H9 (cell line): ENCODE results near the gene RUNX1. TPM values are rescaled to one million over a fixed set of nuclear protein-coding genes. Genes with fewer than 3 reads are reported as not detected.

Source experiments
- DNase-seq: peaks from one replicate; pipeline ENCODE4 v3.0.0-alpha.2; 2017
- H2AFZ ChIP-seq: one replicate; pipeline ENCODE4 v1.6.1; 2013; ENCODE audit warnings: mild to moderate bottlenecking, low read length, control low read depth, moderate library complexity
- H2AK5ac ChIP-seq: 2 replicates; pipeline ENCODE4 v1.6.1; 2013; ENCODE audit warnings: low read length, control low read depth, mixed read lengths; ENCODE audit not compliant: insufficient read length
- H2BK120ac ChIP-seq: one replicate; pipeline ENCODE4 v1.6.1; 2013; ENCODE audit warnings: low read depth, mild to moderate bottlenecking, low read length, control low read depth, inconsistent platforms; ENCODE audit not compliant: poor library complexity, severe bottlenecking
- H2BK12ac ChIP-seq: 2 replicates; pipeline ENCODE4 v1.6.1; 2013; ENCODE audit warnings: low read length, control low read depth, mixed read lengths, low read depth; ENCODE audit not compliant: insufficient read length
- H2BK15ac ChIP-seq: 2 replicates; pipeline ENCODE4 v1.6.1; 2013; ENCODE audit warnings: low read depth, low read length, control low read depth
- H2BK20ac ChIP-seq: one replicate; pipeline ENCODE4 v1.6.1; 2013; ENCODE audit warnings: low read depth, mild to moderate bottlenecking, low read length, control low read depth, inconsistent platforms; ENCODE audit not compliant: poor library complexity, severe bottlenecking
- H2BK5ac ChIP-seq: 2 replicates; pipeline ENCODE4 v1.6.1; 2013; ENCODE audit warnings: low read length, control low read depth, mixed read lengths; ENCODE audit not compliant: insufficient read length
- H3K14ac ChIP-seq: 2 replicates; pipeline ENCODE4 v1.6.1; 2013; ENCODE audit warnings: low read length, control low read depth; ENCODE audit not compliant: insufficient read depth
- H3K18ac ChIP-seq: 2 replicates; pipeline ENCODE4 v1.6.1; 2013; ENCODE audit warnings: low read depth, mild to moderate bottlenecking, mixed read lengths, low read length, control low read depth; ENCODE audit not compliant: insufficient read length
- H3K23ac ChIP-seq: 2 replicates; pipeline ENCODE4 v1.6.1; 2013; ENCODE audit warnings: low read length, control low read depth, mixed read lengths, low read depth; ENCODE audit not compliant: insufficient read length
- H3K23me2 ChIP-seq: 2 replicates; pipeline ENCODE4 v1.6.1; 2013; ENCODE audit warnings: low read depth, mild to moderate bottlenecking, mixed read lengths, low read length, control low read depth; ENCODE audit not compliant: insufficient read length, poor library complexity, severe bottlenecking
- H3K27ac ChIP-seq: 2 replicates; pipeline ENCODE4 v1.5.1; 2013; ENCODE audit warnings: low read length, control low read depth, mixed read lengths, low read depth; ENCODE audit not compliant: insufficient read length
- H3K27me3 ChIP-seq: 2 replicates; pipeline ENCODE4 v1.6.1; 2013; ENCODE audit warnings: low read length, control low read depth, inconsistent platforms; ENCODE audit not compliant: insufficient read depth
- H3K4ac ChIP-seq: 2 replicates; pipeline ENCODE4 v1.6.1; 2013; ENCODE audit warnings: low read depth, mild to moderate bottlenecking, control low read depth, inconsistent platforms, low read length, moderate library complexity
- H3K4me1 ChIP-seq: 2 replicates; pipeline ENCODE4 v1.6.1; 2013; ENCODE audit warnings: low read length, control low read depth, inconsistent platforms; ENCODE audit not compliant: insufficient read depth
- H3K4me2 ChIP-seq: 2 replicates; pipeline ENCODE4 v1.6.1; 2013; ENCODE audit warnings: low read length, control low read depth, mixed read lengths; ENCODE audit not compliant: insufficient read length, insufficient read depth
- H3K56ac ChIP-seq: 2 replicates; pipeline ENCODE4 v1.6.1; 2013; ENCODE audit warnings: low read depth, mild to moderate bottlenecking, mixed read lengths, low read length, control low read depth; ENCODE audit not compliant: insufficient read length
- H3K79me1 ChIP-seq: 2 replicates; pipeline ENCODE4 v1.6.1; 2013; ENCODE audit warnings: low read depth, mild to moderate bottlenecking, moderate library complexity, low read length, control low read depth, inconsistent platforms; ENCODE audit not compliant: insufficient read depth, poor library complexity, severe bottlenecking
- H3K79me2 ChIP-seq: 2 replicates; pipeline ENCODE4 v1.6.1; 2013; ENCODE audit warnings: low read length, control low read depth, inconsistent platforms; ENCODE audit not compliant: insufficient read depth
- H3K9ac ChIP-seq: 2 replicates; pipeline ENCODE4 v1.6.1; 2013; ENCODE audit warnings: low read length, control low read depth, mixed read lengths; ENCODE audit not compliant: insufficient read length; ENCODE audit errors: extremely low read depth
- H3K9me3 ChIP-seq: one replicate; pipeline ENCODE4 v1.6.1; 2013; ENCODE audit warnings: low read depth, low read length, inconsistent platforms; ENCODE audit not compliant: control insufficient read depth
- H3T11ph ChIP-seq: one replicate; pipeline ENCODE4 v1.6.1; 2013; ENCODE audit warnings: mild to moderate bottlenecking, low read length, control low read depth, inconsistent platforms
- H4K20me1 ChIP-seq: one replicate; pipeline ENCODE4 v1.6.1; 2013; ENCODE audit not compliant: control insufficient read depth, insufficient read length, insufficient read depth
- H4K5ac ChIP-seq: 2 replicates; pipeline ENCODE4 v1.6.1; 2013; ENCODE audit warnings: low read depth, mild to moderate bottlenecking, mixed read lengths, low read length, control low read depth; ENCODE audit not compliant: insufficient read length
- H4K8ac ChIP-seq: replicated peaks from 2 replicates; pipeline ENCODE4 v1.6.1; 2013; ENCODE audit warnings: low read length, control low read depth, mixed read lengths, low read depth; ENCODE audit not compliant: insufficient read length
- H4K91ac ChIP-seq: 2 replicates; pipeline ENCODE4 v1.6.1; 2013; ENCODE audit warnings: low read depth, mild to moderate bottlenecking, moderate library complexity, mixed read lengths, low read length, control low read depth; ENCODE audit not compliant: insufficient read length
- H3K27ac Mint-ChIP-seq, 3 experiments: 2 replicates in 2 of 3; 3 replicates in 1 of 3; pipeline ENCODE4 v1.8.0; 2020 to 2021; ENCODE audit warnings: mixed read lengths in 3 of 3, mild to moderate bottlenecking in 1 of 3, moderate library complexity in 1 of 3
- H3K27me3 Mint-ChIP-seq: 2 replicates; pipeline ENCODE4 v1.8.0; 2021; ENCODE audit warnings: low read depth, mild to moderate bottlenecking, moderate library complexity, mixed read lengths
- H3K36me3 Mint-ChIP-seq, 3 experiments: 2 replicates in 2 of 3; 3 replicates in 1 of 3; pipeline ENCODE4 v1.8.0; 2020 to 2021; ENCODE audit warnings: low read depth in 3 of 3, mixed read lengths in 3 of 3; ENCODE audit not compliant: insufficient read depth in 1 of 3
- H3K4me1 Mint-ChIP-seq, 2 experiments: 2 replicates each; pipeline ENCODE4 v1.8.0; 2020; ENCODE audit warnings: mixed read lengths in 2 of 2
- H3K4me3 Mint-ChIP-seq, 2 experiments: 2 replicates in 1 of 2; 3 replicates in 1 of 2; pipeline ENCODE4 v1.8.0; 2020 to 2021; ENCODE audit warnings: mild to moderate bottlenecking in 2 of 2, mixed read lengths in 2 of 2, moderate library complexity in 1 of 2
- H3K9me3 Mint-ChIP-seq, 2 experiments: 2 replicates in 1 of 2; 3 replicates in 1 of 2; pipeline ENCODE4 v1.8.0; 2020; ENCODE audit warnings: mild to moderate bottlenecking in 2 of 2, mixed read lengths in 2 of 2, moderate library complexity in 1 of 2
- WGBS: extraction: QIAGEN DNeasy Blood & Tissue Kit; methylation state at CpG from one replicate; pipeline ENCODE4 v1.1.7; 2013; ENCODE audit warnings: missing lambda C conversion rate, low lambda C conversion rate, mixed read lengths; ENCODE audit not compliant: insufficient read length; ENCODE audit errors: extremely low coverage; 5-methylcytosine and 5-hydroxymethylcytosine counted together
- total RNA-seq: library from RNA; stranded (reverse); gene quantifications from 2 replicates; pipeline ENCODE4 v1.2.1, GENCODE V29; 2021
- TF ChIP-seq, protein P1 (sequence below): fragments of 200-600 bp; sonication (generic); conservative IDR thresholded peaks from 3 replicates; pipeline ENCODE4 v1.8.0; 2021; ENCODE audit warnings: antibody characterized with exemption, mild to moderate bottlenecking

The RUNX1 gene
- total RNA-seq, 1 experiment from 2014 or later = 0.72 TPM

DNA sequence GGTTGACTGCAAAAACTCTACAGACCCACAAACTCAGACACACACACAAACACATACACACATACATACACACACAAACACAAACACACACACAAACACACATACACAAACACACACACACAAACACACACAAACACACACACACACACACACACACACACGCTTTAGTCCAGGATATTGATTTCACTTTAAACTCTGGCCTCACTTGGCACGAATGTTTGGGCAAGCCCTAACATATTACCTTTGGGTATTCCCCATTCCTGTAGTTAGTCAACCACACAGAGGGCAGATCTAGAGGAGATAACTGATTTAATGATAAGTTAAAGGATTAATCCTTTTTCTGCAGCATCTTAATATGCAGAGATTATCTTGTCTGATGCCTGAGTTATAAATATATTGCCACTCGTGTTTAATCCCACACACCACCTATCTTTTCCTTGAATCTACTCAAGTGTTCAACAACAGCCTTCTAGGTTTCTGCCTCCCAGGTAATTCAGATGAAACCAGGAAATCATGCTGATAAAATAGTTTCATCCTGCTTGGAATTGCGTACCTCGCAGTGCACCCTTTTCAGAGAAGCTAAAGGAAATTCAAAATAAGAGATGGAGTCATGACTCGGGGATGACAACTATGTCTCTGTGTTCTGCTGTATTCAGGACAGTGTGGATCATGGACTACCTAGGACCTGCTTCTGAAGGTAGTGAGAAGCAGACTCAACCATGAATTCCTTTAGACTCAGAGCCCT is 14.5 kb upstream of the RUNX1 start:
- Mint-ChIP-seq H3K27me3 (no peaks in the 10 kb centered on the region), H3K9me3 (no peaks in the 10 kb centered on the region; a peak in 1 of 5 replicates), H3K27ac (no peak overlapping the region), H3K36me3 (no peaks in the 10 kb centered on the region), H3K4me3 (no peak overlapping the region), H3K4me1 (peaks cover 3 to 7% of the 10 kb centered on the region in 2 experiments)
- Histone ChIP-seq H2AK5ac (no peak overlapping the region), H2BK12ac (no peak overlapping the region), H3K14ac (no peak overlapping the region), H3T11ph (no peak overlapping the region), H3K56ac (no peak overlapping the region), H4K91ac (no peak overlapping the region), H2AFZ (no peak overlapping the region), H2BK5ac (no peak overlapping the region), H3K23ac (no peak overlapping the region), H4K20me1 (no peaks in the 10 kb centered on the region), H3K4ac (no peak overlapping the region), H3K79me1 (no peaks in the 10 kb centered on the region), H2BK20ac (no peak overlapping the region), H3K4me1 (no peaks in the 10 kb centered on the region), H4K8ac (no peak overlapping the region), H3K9me3 (no peaks in the 10 kb centered on the region), H3K23me2 (no peaks in the 10 kb centered on the region), H3K18ac (no peak overlapping the region), H2BK15ac (no peak overlapping the region), H3K9ac (no peak overlapping the region), H3K79me2 (no peaks in the 10 kb centered on the region), H3K27me3 (no peaks in the 10 kb centered on the region; the same call in 1 of the 2 replicates), H2BK120ac (no peak overlapping the region), H3K27ac (no peak overlapping the region), H4K5ac (no peak overlapping the region), H3K4me2 (no peak overlapping the region)
- TF ChIP-seq, protein P1, sequence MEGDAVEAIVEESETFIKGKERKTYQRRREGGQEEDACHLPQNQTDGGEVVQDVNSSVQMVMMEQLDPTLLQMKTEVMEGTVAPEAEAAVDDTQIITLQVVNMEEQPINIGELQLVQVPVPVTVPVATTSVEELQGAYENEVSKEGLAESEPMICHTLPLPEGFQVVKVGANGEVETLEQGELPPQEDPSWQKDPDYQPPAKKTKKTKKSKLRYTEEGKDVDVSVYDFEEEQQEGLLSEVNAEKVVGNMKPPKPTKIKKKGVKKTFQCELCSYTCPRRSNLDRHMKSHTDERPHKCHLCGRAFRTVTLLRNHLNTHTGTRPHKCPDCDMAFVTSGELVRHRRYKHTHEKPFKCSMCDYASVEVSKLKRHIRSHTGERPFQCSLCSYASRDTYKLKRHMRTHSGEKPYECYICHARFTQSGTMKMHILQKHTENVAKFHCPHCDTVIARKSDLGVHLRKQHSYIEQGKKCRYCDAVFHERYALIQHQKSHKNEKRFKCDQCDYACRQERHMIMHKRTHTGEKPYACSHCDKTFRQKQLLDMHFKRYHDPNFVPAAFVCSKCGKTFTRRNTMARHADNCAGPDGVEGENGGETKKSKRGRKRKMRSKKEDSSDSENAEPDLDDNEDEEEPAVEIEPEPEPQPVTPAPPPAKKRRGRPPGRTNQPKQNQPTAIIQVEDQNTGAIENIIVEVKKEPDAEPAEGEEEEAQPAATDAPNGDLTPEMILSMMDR = no peak
- WGBS = no CpG with 5 or more reads among the region's 6 CpGs
- DNase-seq = no peak
